HCT116 (cell line): ENCODE results near the gene MYO3B. TPM values are rescaled to one million over a fixed set of nuclear protein-coding genes. Genes with fewer than 3 reads are reported as not detected.

Experiments used
- ATAC-seq: fragments of 200-7000 bp; cut with Tn5 transposase; 2 replicates; pipeline ENCODE4 v1.9.1; 2020; ENCODE audit warnings: mild to moderate bottlenecking, moderate library complexity
- BruUV-seq: library from RNA; stranded (reverse); fragments of 400-500 nt; replicated peaks from 2 replicates; lab custom pipeline; 2021; lab: Mats Ljungman, UMichigan
- CTCF ChIA-PET: fragments of 300-600 bp; sonication (Branson Sonifier 250); formaldehyde crosslinking; loops from one replicate; lab custom pipeline; 2021; ENCODE audit warnings: antibody characterized with exemption; lab: Charles Lee
- POLR2A ChIA-PET: fragments of 300-600, 350-600 bp; sonication (Branson Sonifier 250); formaldehyde crosslinking; loops from one replicate; lab custom pipeline; 2021; ENCODE audit warnings: antibody characterized with exemption; lab: Charles Lee
- RAD21 ChIA-PET, 2 experiments: fragments of 300-600 bp; sonication (Branson Sonifier 250); formaldehyde crosslinking; loops; one replicate each; lab custom pipeline; 2023; ENCODE audit warnings: low total read pairs in 2 of 2; ENCODE audit not compliant: uncharacterized antibody in 2 of 2, unreplicated experiment in 2 of 2, low non-redundant PET in 1 of 2; lab: Charles Lee
- DNase-seq: peaks from one replicate; pipeline ENCODE4 v3.0.0-alpha.2; 2010; ENCODE audit warnings: low read depth, low spot score
- H2AFZ ChIP-seq: fragments of 200-600 bp; shearing (Covaris generic), sonication (generic); 2 replicates; pipeline ENCODE4 v1.6.1; 2017; ENCODE audit warnings: low read depth, mixed run types, mixed read lengths, antibody characterized with exemption, low read length; ENCODE audit not compliant: poor library complexity, severe bottlenecking
- H3K27ac ChIP-seq: 2 replicates; pipeline ENCODE4 v1.5.1; 2012; ENCODE audit warnings: low read depth, low read length
- H3K27me3 ChIP-seq: fragments of 200-600 bp; sonication (generic); 2 replicates; pipeline ENCODE4 v1.6.1; 2016; ENCODE audit warnings: mixed run types, low read length, mixed read lengths; ENCODE audit not compliant: insufficient read depth
- H3K36me3 ChIP-seq, 2 experiments: fragments of 200-500 bp in 1 of 2; fragments of 200-600 bp in 1 of 2; sonication (Bioruptor generic) in 1 of 2; sonication (generic) in 1 of 2; 2 replicates each; pipeline versions ENCODE4 v1.5.1 to v1.6.1; 2014 to 2016; ENCODE audit warnings: low read length in 2 of 2, inconsistent platforms in 1 of 2, mixed read lengths in 1 of 2, mixed run types in 1 of 2; ENCODE audit not compliant: insufficient read depth in 2 of 2, control insufficient read depth in 1 of 2
- H3K4me1 ChIP-seq, 2 experiments: fragments of 200-600 bp in 1 of 2; sonication (generic) in 1 of 2; 2 replicates each; pipeline versions ENCODE4 v1.5.1 to v1.6.1; 2012 to 2017; ENCODE audit warnings: low read length in 2 of 2, inconsistent platforms in 1 of 2, mild to moderate bottlenecking in 1 of 2, mixed read lengths in 1 of 2, mixed run types in 1 of 2, moderate library complexity in 1 of 2; ENCODE audit not compliant: insufficient read depth in 2 of 2, control insufficient read depth in 1 of 2
- H3K4me2 ChIP-seq: fragments of 200-600 bp; sonication (generic); 2 replicates; pipeline ENCODE4 v1.6.1; 2017; ENCODE audit warnings: mixed run types, low read length, mixed read lengths
- H3K4me3 ChIP-seq, 2 experiments: fragments of 200-600 bp in 1 of 2; sonication (generic) in 1 of 2; replicated peaks in 1 of 2; 2 replicates each; pipeline ENCODE4 v1.5.1; 2011 to 2016; ENCODE audit warnings: low read length in 2 of 2, control low read depth in 1 of 2, low read depth in 1 of 2, mild to moderate bottlenecking in 1 of 2, mixed read lengths in 1 of 2, mixed run types in 1 of 2
- H3K79me2 ChIP-seq: fragments of 200-600 bp; sonication (generic); 2 replicates; pipeline ENCODE4 v1.6.1; 2017; ENCODE audit warnings: mild to moderate bottlenecking, mixed run types, low read length, moderate library complexity, mixed read lengths; ENCODE audit not compliant: insufficient read depth
- H3K9ac ChIP-seq: fragments of 200-600 bp; sonication (generic); 2 replicates; pipeline ENCODE4 v1.6.1; 2016; ENCODE audit warnings: low read length, mixed read lengths
- H3K9me2 ChIP-seq: fragments of 200-600 bp; sonication (generic), shearing (Covaris generic); 2 replicates; pipeline ENCODE4 v1.6.1; 2017; ENCODE audit warnings: mixed run types, mild to moderate bottlenecking, moderate library complexity; ENCODE audit not compliant: insufficient read depth
- H3K9me3 ChIP-seq, 2 experiments: fragments of 200-500 bp in 1 of 2; fragments of 200-600 bp in 1 of 2; sonication (Bioruptor generic) in 1 of 2; sonication (generic) in 1 of 2; 2 replicates each; pipeline ENCODE4 v1.6.1; 2014 to 2017; ENCODE audit warnings: low read length in 2 of 2, mixed read lengths in 2 of 2, inconsistent platforms in 1 of 2, low read depth in 1 of 2, mild to moderate bottlenecking in 1 of 2, mixed run types in 1 of 2, moderate library complexity in 1 of 2; ENCODE audit not compliant: control insufficient read depth in 1 of 2, insufficient read depth in 1 of 2
- H4K20me1 ChIP-seq: fragments of 200-600 bp; sonication (generic), shearing (Covaris generic); 2 replicates; pipeline ENCODE4 v1.6.1; 2017; ENCODE audit warnings: mixed run types, mild to moderate bottlenecking, moderate library complexity; ENCODE audit not compliant: insufficient read depth
- CBX3 ChIP-seq: IDR thresholded peaks from 2 replicates; pipeline ENCODE4 v1.6.1; 2012; ENCODE audit warnings: low read depth
- CEBPB ChIP-seq: IDR thresholded peaks from 2 replicates; pipeline ENCODE4 v1.6.1; 2012; ENCODE audit warnings: low read depth
- EZH2 ChIP-seq: fragments of 200-600 bp; sonication (generic); IDR thresholded peaks from 2 replicates; pipeline ENCODE4 v1.6.1; 2017; ENCODE audit warnings: antibody characterized with exemption, mixed run types
- FOSL1 ChIP-seq: IDR thresholded peaks from 2 replicates; pipeline ENCODE4 v1.6.1; 2012; ENCODE audit warnings: low read depth
- POLR2AphosphoS5 ChIP-seq: IDR thresholded peaks from 2 replicates; pipeline ENCODE4 v1.6.1; 2011; ENCODE audit warnings: mild to moderate bottlenecking, low read depth, low read length, moderate library complexity
- SIN3A ChIP-seq: IDR thresholded peaks from 2 replicates; pipeline ENCODE4 v1.6.1; 2012; ENCODE audit warnings: low read depth
- SP1 ChIP-seq: IDR thresholded peaks from 2 replicates; pipeline ENCODE4 v1.6.1; 2012; ENCODE audit warnings: low read depth
- SRF ChIP-seq: IDR thresholded peaks from 2 replicates; pipeline ENCODE4 v1.6.1; 2012; ENCODE audit warnings: low read depth
- TCF7L2 ChIP-seq: IDR thresholded peaks from 2 replicates; pipeline ENCODE4 v1.7.0; 2011; ENCODE audit warnings: borderline replicate concordance, inconsistent platforms; ENCODE audit not compliant: insufficient read depth, insufficient read length; ENCODE audit errors: extremely low read depth
- ZFX ChIP-seq: fragments of 450-650 bp; IDR thresholded peaks from 2 replicates; pipeline ENCODE4 v1.6.1; 2017
- ZNF274 ChIP-seq: fragments of 200-500 bp; sonication (Bioruptor generic); IDR thresholded peaks from 2 replicates; pipeline ENCODE4 v1.6.1; 2014; ENCODE audit warnings: mild to moderate bottlenecking, low read depth, low read length, inconsistent platforms
- intact Hi-C: fragments of 100-400 bp; cut with micrococcal nuclease; formaldehyde crosslinking; loops from 2 replicates; pipeline ENCODE4 v1.10.0; 2022
- total RNA-seq: library from RNA; stranded (reverse); gene quantifications from one replicate; pipeline ENCODE4 v1.2.1, GENCODE V29; 2021; ENCODE audit not compliant: unreplicated experiment
- TF ChIP-seq, protein P1 (sequence below): IDR thresholded peaks from 2 replicates; pipeline ENCODE4 v1.6.1; 2012
- TF ChIP-seq, protein P2 (sequence below), 3 experiments: fragments of 200-600 bp in 1 of 3; sonication (generic) in 1 of 3; IDR thresholded peaks in 2 of 3; conservative IDR thresholded peaks in 1 of 3; 2 replicates each; pipeline ENCODE4 v1.5.1; 2012 to 2017; ENCODE audit warnings: low read depth in 2 of 3, low read length in 2 of 3, antibody characterized with exemption in 1 of 3, borderline replicate concordance in 1 of 3, control low read depth in 1 of 3, mild to moderate bottlenecking in 1 of 3, mixed read lengths in 1 of 3, mixed run types in 1 of 3, moderate library complexity in 1 of 3; ENCODE audit not compliant: insufficient read depth in 1 of 3

MYO3B gene
- total RNA-seq, 1 experiment from 2014 or later: not detected

DNA sequence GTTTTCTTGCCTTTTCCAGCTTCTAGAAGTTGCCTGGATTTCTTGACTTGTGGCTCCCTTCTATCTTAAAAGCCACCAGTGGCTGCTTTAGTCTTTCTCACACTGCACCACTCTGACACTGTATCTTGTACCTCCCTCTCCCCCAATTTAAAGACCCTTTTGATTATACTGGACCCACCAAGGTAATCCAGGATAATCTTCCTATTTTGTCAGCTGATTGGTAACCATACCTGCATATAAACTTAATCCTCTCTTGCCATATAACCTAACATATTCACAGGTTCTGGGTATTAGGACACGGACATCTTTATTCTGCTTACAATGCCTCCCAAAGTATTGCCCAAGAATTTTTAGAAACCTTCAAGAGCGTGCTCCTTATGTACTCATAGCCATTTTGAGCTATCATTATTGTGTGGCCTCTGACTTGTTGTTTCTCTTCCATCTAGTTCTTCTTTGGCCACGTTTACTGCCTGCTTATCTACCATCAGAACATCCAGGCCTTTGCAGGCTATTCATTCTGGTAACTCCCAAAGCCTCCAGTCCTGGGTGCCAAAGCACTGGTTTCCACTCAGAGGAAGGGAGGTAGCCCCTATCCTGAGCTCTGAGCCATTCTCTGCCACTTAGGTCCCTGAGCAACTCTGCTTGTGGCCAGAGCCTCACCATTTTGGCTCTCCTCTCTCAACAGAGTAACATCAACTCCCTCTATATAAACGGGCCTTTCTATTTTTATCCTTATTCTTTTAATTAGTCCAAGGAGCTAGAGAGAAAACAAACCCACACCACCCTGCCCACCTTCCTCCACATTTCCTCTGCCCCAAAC is 70.8 kb downstream of the MYO3B start:
- Histone ChIP-seq H3K27ac (no peak overlapping the region), H3K9ac (no peak overlapping the region), H4K20me1 (no peaks in the 10 kb centered on the region), H3K4me1 (no peaks in the 10 kb centered on the region), H3K9me3 (no peaks in the 10 kb centered on the region), H3K4me3 (no peak overlapping the region), H2AFZ (no peak overlapping the region), H3K79me2 (no peaks in the 10 kb centered on the region), H3K27me3 (no peaks in the 10 kb centered on the region), H3K9me2 (no peaks in the 10 kb centered on the region), H3K4me2 (no peak overlapping the region), H3K36me3 (no peaks in the 10 kb centered on the region)
- RAD21 ChIA-PET: no interaction called here
- DNase-seq: no peak
- BruUV-seq: no TSS peak
- POLR2A ChIA-PET: no interaction called here
- intact Hi-C loops: no loop called here
- CTCF ChIA-PET: no interaction called here
- no peak for TF ChIP-seq CEBPB
- no peak for TF ChIP-seq POLR2AphosphoS5
- no peak for TF ChIP-seq TCF7L2
- TF ChIP-seq SP1: no peak
- no peak for TF ChIP-seq CBX3
- TF ChIP-seq ZFX: no peak
- TF ChIP-seq, protein P1, sequence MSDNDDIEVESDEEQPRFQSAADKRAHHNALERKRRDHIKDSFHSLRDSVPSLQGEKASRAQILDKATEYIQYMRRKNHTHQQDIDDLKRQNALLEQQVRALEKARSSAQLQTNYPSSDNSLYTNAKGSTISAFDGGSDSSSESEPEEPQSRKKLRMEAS: no peak
- no peak for TF ChIP-seq ZNF274
- no peak for ATAC-seq

DNA sequence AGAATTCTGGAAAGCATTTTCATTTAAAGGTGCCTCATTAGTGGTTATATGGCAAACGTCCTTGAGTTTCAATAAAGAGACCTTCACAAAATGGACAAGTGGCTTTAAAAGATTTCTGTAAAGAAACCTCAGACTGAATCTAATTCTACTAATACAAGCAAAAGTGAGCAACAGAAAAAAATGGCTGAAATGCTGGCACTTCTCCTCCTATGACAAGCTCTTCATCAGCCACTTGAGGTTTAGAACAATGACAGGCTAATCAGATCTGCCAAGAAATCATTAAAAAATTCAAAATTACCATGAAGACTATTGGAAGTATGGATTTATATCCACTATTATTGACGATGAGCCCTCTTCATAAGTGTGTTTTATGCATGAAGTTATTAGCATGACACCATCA is 71.8 kb downstream of the MYO3B start:
- Histone ChIP-seq H3K79me2 (no peaks in the 10 kb centered on the region), H3K27me3 (no peaks in the 10 kb centered on the region), H3K4me1 (no peaks in the 10 kb centered on the region), H3K9me2 (no peaks in the 10 kb centered on the region), H2AFZ (no peak overlapping the region), H4K20me1 (no peaks in the 10 kb centered on the region), H3K9me3 (no peaks in the 10 kb centered on the region), H3K36me3 (no peaks in the 10 kb centered on the region), H3K27ac (no peak overlapping the region), H3K4me3 (no peak overlapping the region), H3K9ac (no peak overlapping the region), H3K4me2 (no peak overlapping the region)
- ChIA-PET RAD21 (no interaction called here), POLR2A (no interaction called here), CTCF (no interaction called here)
- ATAC-seq: no peak
- no TSS peak for BruUV-seq
- intact Hi-C loops: no loop called here
- DNase-seq: no peak
- TF ChIP-seq TCF7L2: no peak
- TF ChIP-seq, protein P1: no peak
- no peak for TF ChIP-seq ZFX
- TF ChIP-seq SIN3A: no peak
- TF ChIP-seq, protein P2, sequence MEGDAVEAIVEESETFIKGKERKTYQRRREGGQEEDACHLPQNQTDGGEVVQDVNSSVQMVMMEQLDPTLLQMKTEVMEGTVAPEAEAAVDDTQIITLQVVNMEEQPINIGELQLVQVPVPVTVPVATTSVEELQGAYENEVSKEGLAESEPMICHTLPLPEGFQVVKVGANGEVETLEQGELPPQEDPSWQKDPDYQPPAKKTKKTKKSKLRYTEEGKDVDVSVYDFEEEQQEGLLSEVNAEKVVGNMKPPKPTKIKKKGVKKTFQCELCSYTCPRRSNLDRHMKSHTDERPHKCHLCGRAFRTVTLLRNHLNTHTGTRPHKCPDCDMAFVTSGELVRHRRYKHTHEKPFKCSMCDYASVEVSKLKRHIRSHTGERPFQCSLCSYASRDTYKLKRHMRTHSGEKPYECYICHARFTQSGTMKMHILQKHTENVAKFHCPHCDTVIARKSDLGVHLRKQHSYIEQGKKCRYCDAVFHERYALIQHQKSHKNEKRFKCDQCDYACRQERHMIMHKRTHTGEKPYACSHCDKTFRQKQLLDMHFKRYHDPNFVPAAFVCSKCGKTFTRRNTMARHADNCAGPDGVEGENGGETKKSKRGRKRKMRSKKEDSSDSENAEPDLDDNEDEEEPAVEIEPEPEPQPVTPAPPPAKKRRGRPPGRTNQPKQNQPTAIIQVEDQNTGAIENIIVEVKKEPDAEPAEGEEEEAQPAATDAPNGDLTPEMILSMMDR (IDR thresholded peaks at IDR 0.05 in 2 of 3, conservative IDR thresholded peaks at IDR 0.05 in 1 of 3; ENCODE audit: borderline replicate concordance in 1 of 3, insufficient read depth in 1 of 3, low read depth in 2 of 3, low read length in 2 of 3): no peak
- no peak for TF ChIP-seq EZH2
- no peak for TF ChIP-seq SRF
- TF ChIP-seq SP1: no peak
- no peak for TF ChIP-seq FOSL1
- TF ChIP-seq POLR2AphosphoS5: no peak
